HEK293 (cell line): ENCODE measurements around the gene DENND2A.
"Not testable (repeated sequence)": the region's sequence is repeated elsewhere in the genome, so short reads cannot be mapped to it uniquely, and the experiment has no call there.

ENCODE experiments used
- CTCF ChIA-PET: fragments of 350-600 bp; formaldehyde crosslinking; extraction: SDS; loops from one replicate; lab custom pipeline; 2021; ENCODE audit warnings: antibody characterized with exemption; lab: Yijun Ruan, JAX
- POLR2A ChIA-PET: fragments of 300-600 bp; formaldehyde crosslinking; extraction: SDS; loops from one replicate; lab custom pipeline; 2020; ENCODE audit warnings: antibody characterized with exemption, inconsistent platforms; lab: Yijun Ruan, JAX
- H3K27ac ChIP-seq: fragments of 200-500 bp; sonication (Bioruptor generic); 2 replicates; pipeline ENCODE4 v1.5.1; 2014; ENCODE audit warnings: low read depth, low read length, control low read depth, inconsistent platforms; ENCODE audit errors: extremely low read depth
- H3K36me3 ChIP-seq, 2 experiments: fragments of 200-500 bp in 1 of 2; sonication (Bioruptor generic) in 1 of 2; 1 replicate in 1 of 2; 2 replicates in 1 of 2; pipeline ENCODE4 v1.5.1; 2014 to 2017; ENCODE audit warnings: inconsistent platforms in 2 of 2, low read length in 2 of 2; ENCODE audit not compliant: control insufficient read depth in 2 of 2, insufficient read depth in 1 of 2
- H3K4me1 ChIP-seq: fragments of 200-500 bp; sonication (Bioruptor generic); 2 replicates; pipeline ENCODE4 v1.5.1; 2014; ENCODE audit warnings: mild to moderate bottlenecking, low read length, inconsistent platforms; ENCODE audit not compliant: control insufficient read depth, insufficient read depth
- H3K4me3 ChIP-seq: 2 replicates; pipeline ENCODE4 v1.5.1; 2011; ENCODE audit warnings: low read depth, mild to moderate bottlenecking, control low read depth, low read length, moderate library complexity
- H3K9me3 ChIP-seq: fragments of 200-500 bp; sonication (Bioruptor generic); 2 replicates; pipeline ENCODE4 v1.5.1; 2014; ENCODE audit warnings: low read depth, low read length, inconsistent platforms; ENCODE audit not compliant: control insufficient read depth, insufficient read depth
- AEBP2 ChIP-seq: fragments of 450-650 bp; formaldehyde crosslinking; IDR thresholded peaks from 2 replicates; pipeline ENCODE4 v1.5.1; 2016; ENCODE audit warnings: missing biosample characterization, missing genetic modification characterization, borderline replicate concordance
- EGR2 ChIP-seq: fragments of 450-650 bp; formaldehyde crosslinking; IDR thresholded peaks from 2 replicates; pipeline ENCODE4 v1.5.1; 2016; ENCODE audit warnings: low read depth, missing biosample characterization, missing genetic modification characterization
- GFI1B ChIP-seq: fragments of 450-650 bp; formaldehyde crosslinking; IDR thresholded peaks from 2 replicates; pipeline ENCODE4 v1.5.1; 2016; ENCODE audit warnings: missing biosample characterization, missing genetic modification characterization
- HOXC10 ChIP-seq: sonication (generic); formaldehyde crosslinking; IDR thresholded peaks from 2 replicates; pipeline ENCODE4 v1.8.1; 2023; ENCODE audit warnings: mild to moderate bottlenecking, missing genetic modification reagents
- KLF1 ChIP-seq: fragments of 450-650 bp; formaldehyde crosslinking; IDR thresholded peaks from 2 replicates; pipeline ENCODE4 v1.5.1; 2016; ENCODE audit warnings: missing biosample characterization, missing genetic modification characterization
- KLF7 ChIP-seq: fragments of 450-650 bp; formaldehyde crosslinking; IDR thresholded peaks from 2 replicates; pipeline ENCODE4 v1.5.1; 2016; ENCODE audit warnings: missing biosample characterization, missing genetic modification characterization, borderline replicate concordance
- KLF9 ChIP-seq: fragments of 450-650 bp; formaldehyde crosslinking; IDR thresholded peaks from 2 replicates; pipeline ENCODE4 v1.5.1; 2016; ENCODE audit warnings: missing biosample characterization, missing genetic modification characterization, low read depth
- PATZ1 ChIP-seq: fragments of 450-650 bp; formaldehyde crosslinking; IDR thresholded peaks from 2 replicates; pipeline ENCODE4 v1.5.1; 2016; ENCODE audit warnings: missing biosample characterization, missing genetic modification characterization
- REPIN1 ChIP-seq: fragments of 450-650 bp; formaldehyde crosslinking; IDR thresholded peaks from 2 replicates; pipeline ENCODE4 v1.5.1; 2017; ENCODE audit warnings: missing biosample characterization, missing genetic modification characterization, low read depth
- SALL2 ChIP-seq: fragments of 450-650 bp; formaldehyde crosslinking; IDR thresholded peaks from 2 replicates; pipeline ENCODE4 v1.5.0; 2017; ENCODE audit warnings: missing biosample characterization, mild to moderate bottlenecking, missing genetic modification characterization, borderline replicate concordance
- SCRT1 ChIP-seq: fragments of 450-650 bp; formaldehyde crosslinking; IDR thresholded peaks from 2 replicates; pipeline ENCODE4 v1.5.1; 2016; ENCODE audit warnings: missing biosample characterization, missing genetic modification characterization, borderline replicate concordance
- WT1 ChIP-seq: fragments of 450-650 bp; formaldehyde crosslinking; IDR thresholded peaks from 2 replicates; pipeline ENCODE4 v1.5.1; 2016; ENCODE audit warnings: missing biosample characterization, missing genetic modification characterization
- ZBTB20 ChIP-seq: fragments of 450-650 bp; formaldehyde crosslinking; IDR thresholded peaks from 2 replicates; pipeline ENCODE4 v1.5.1; 2016; ENCODE audit warnings: missing biosample characterization, missing genetic modification characterization
- ZBTB48 ChIP-seq: fragments of 450-650 bp; formaldehyde crosslinking; IDR thresholded peaks from 2 replicates; pipeline ENCODE4 v1.5.1; 2016; ENCODE audit warnings: missing biosample characterization, missing genetic modification characterization
- ZBTB7A ChIP-seq: fragments of 450-650 bp; formaldehyde crosslinking; IDR thresholded peaks from 2 replicates; pipeline ENCODE4 v1.5.1; 2016; ENCODE audit warnings: low read depth, missing biosample characterization, missing genetic modification characterization
- ZNF214 ChIP-seq: fragments of 450-650 bp; formaldehyde crosslinking; IDR thresholded peaks from 2 replicates; pipeline ENCODE4 v1.5.1; 2017; ENCODE audit warnings: missing biosample characterization, mild to moderate bottlenecking, missing genetic modification characterization, borderline replicate concordance
- ZNF266 ChIP-seq: fragments of 450-650 bp; formaldehyde crosslinking; IDR thresholded peaks from 2 replicates; pipeline ENCODE4 v1.5.1; 2016; ENCODE audit warnings: missing biosample characterization, missing genetic modification characterization, low read depth
- ZNF335 ChIP-seq: fragments of 450-650 bp; formaldehyde crosslinking; conservative IDR thresholded peaks from 2 replicates; pipeline ENCODE4 v1.5.1; 2016; ENCODE audit warnings: missing biosample characterization, missing genetic modification characterization
- ZNF350 ChIP-seq: fragments of 450-650 bp; formaldehyde crosslinking; IDR thresholded peaks from 2 replicates; pipeline ENCODE4 v1.5.0; 2017; ENCODE audit warnings: missing biosample characterization, mild to moderate bottlenecking, missing genetic modification characterization
- ZNF354C ChIP-seq: fragments of 450-650 bp; formaldehyde crosslinking; IDR thresholded peaks from 2 replicates; pipeline ENCODE4 v1.5.1; 2016; ENCODE audit warnings: missing biosample characterization, missing genetic modification characterization, low read depth, borderline replicate concordance
- ZNF449 ChIP-seq: fragments of 450-650 bp; formaldehyde crosslinking; IDR thresholded peaks from 2 replicates; pipeline ENCODE4 v1.5.1; 2017; ENCODE audit warnings: missing biosample characterization, mild to moderate bottlenecking, missing genetic modification characterization, moderate library complexity
- ZNF600 ChIP-seq: fragments of 450-650 bp; formaldehyde crosslinking; IDR thresholded peaks from 2 replicates; pipeline ENCODE4 v1.5.1; 2016; ENCODE audit warnings: missing biosample characterization, missing genetic modification characterization
- ZNF626 ChIP-seq: fragments of 450-650 bp; sonication (Bioruptor Pico); formaldehyde crosslinking; IDR thresholded peaks from 2 replicates; pipeline ENCODE4 v1.5.1; 2018; ENCODE audit warnings: missing biosample characterization, missing genetic modification characterization, inconsistent platforms
- ZNF629 ChIP-seq: fragments of 450-650 bp; formaldehyde crosslinking; IDR thresholded peaks from 2 replicates; pipeline ENCODE4 v1.5.1; 2017; ENCODE audit warnings: missing biosample characterization, missing genetic modification characterization
- ZNF658 ChIP-seq: fragments of 450-650 bp; formaldehyde crosslinking; IDR thresholded peaks from 2 replicates; pipeline ENCODE4; 2016; ENCODE audit warnings: missing biosample characterization, missing genetic modification characterization
- ZNF777 ChIP-seq: fragments of 450-650 bp; formaldehyde crosslinking; IDR thresholded peaks from 2 replicates; pipeline ENCODE4 v1.5.1; 2017; ENCODE audit warnings: missing biosample characterization, missing genetic modification characterization, borderline replicate concordance
- ZNF837 ChIP-seq: fragments of 450-650 bp; formaldehyde crosslinking; IDR thresholded peaks from 2 replicates; pipeline ENCODE4 v1.5.1; 2016; ENCODE audit warnings: missing biosample characterization, missing genetic modification characterization

The DENND2A gene

GRCh38 chr7:140512317-140513000, 128.2 kb downstream of the DENND2A start (continued):
- TF ChIP-seq PATZ1 (tag by site-specific recombination) (0 out of 2 replicates have a peak, but pooled peaks have one; percentile 22), ZBTB7A (no peak), WT1 (tag by site-specific recombination) (no peak), ZNF449 (tag by site-specific recombination) (peak; percentile 78), AEBP2 (tag by site-specific recombination) (no peak), SALL2 (tag by site-specific recombination) (no peak), ZNF335 (tag by site-specific recombination) (0 out of 2 replicates have a peak, but pooled peaks have one; percentile 36), ZBTB48 (tag by site-specific recombination) (peak; percentile 47; the same call in 1 of the 2 replicates), GFI1B (tag by site-specific recombination) (no peak), ZNF266 (tag by site-specific recombination) (no peak), KLF1 (tag by site-specific recombination) (peak; percentile 75), KLF7 (tag by site-specific recombination) (peak; percentile 68; the same call in 1 of the 2 replicates), ZNF600 (peak; percentile 74), SCRT1 (peak; percentile 88; the same call in 1 of the 2 replicates), ZNF350 (tag by site-specific recombination) (no peak), ZNF354C (no peak), ZNF629 (tag by site-specific recombination) (0 out of 2 replicates have a peak, but pooled peaks have one; percentile 29), ZNF837 (tag by site-specific recombination) (no peak), ZBTB20 (tag by site-specific recombination) (no peak), ZNF777 (tag by site-specific recombination) (no peak), ZNF658 (tag by site-specific recombination) (no peak)

- CTCF ChIA-PET: interaction anchor here (1.7 kb wide), 1 partner anchor 143 kb away, joined by 8 read pairs; no protein-coding TSS in a partner anchor
- Histone ChIP-seq H3K9me3 (no peaks in the 10 kb centered on the region), H3K36me3 (no peaks in the 10 kb centered on the region), H3K4me1 (no peaks in the 10 kb centered on the region), H3K4me3 (no peak overlapping the region), H3K27ac (no peak overlapping the region)
- POLR2A ChIA-PET: no interaction called here
- TF ChIP-seq HOXC10: no peak
- TF ChIP-seq KLF9 (tag by site-specific recombination): no peak
- no peak for TF ChIP-seq REPIN1 (tag by site-specific recombination)
- TF ChIP-seq ZNF626 (tag by site-specific recombination): no peak
- TF ChIP-seq EGR2 (tag by site-specific recombination): no peak
- TF ChIP-seq ZNF214: no peak
Observed at GRCh38 chr7:140509789-140510188, 130.8 kb downstream of the DENND2A start.

GRCh38 chr7:140507556-140507955, 133.1 kb downstream of the DENND2A start:
- ChIA-PET POLR2A (interaction anchor here (0.7 to 1.1 kb wide), 2 partner anchors 30 to 100 kb away, joined by 5 to 6 read pairs; no protein-coding TSS in a partner anchor), CTCF (interaction anchor here (0.9 to 1.4 kb wide), 2 partner anchors 10 to 146 kb away, joined by 4 to 6 read pairs; no protein-coding TSS in a partner anchor)
- H3K4me1 ChIP-seq, H3K9me3 ChIP-seq, H3K36me3 ChIP-seq, H3K27ac ChIP-seq, H3K4me3 ChIP-seq: not testable (repeated sequence)
